Heart left ventricle (tissue), 13 donors: ENCODE measurements around the gene TREM1.

Source experiments
- CTCF ChIP-seq, 12 donors: fragments of 200-600 bp; sonication (generic) in 4 of 12; IDR thresholded peaks; one replicate each; pipeline versions ENCODE4 v1.5.0 to v1.8.0; 2018 to 2022; ENCODE audit warnings: antibody characterized with exemption in 12 of 12, mild to moderate bottlenecking in 5 of 12
- POLR2A ChIP-seq, 2 donors: fragments of 450-650 bp; IDR thresholded peaks; one replicate each; pipeline ENCODE4 v1.6.1; 2017; ENCODE audit warnings: antibody characterized with exemption in 2 of 2, mild to moderate bottlenecking in 2 of 2, moderate library complexity in 2 of 2
- donor health status: ischemic (EF 13 %, LVEDD 7.1; RV severe dilation, severe dysfunction).
- donor health status: DM: no; HTN: yes; CAD: no.
- donor health status: DM: no; HTN: no; CAD: no.
- donor health status: ischemic (EF 25% LVEDD 6.9; RV normal size, moderate dysfunction).
- donor health status: ischemic (EF 25% LVEDD 5.7; RV mildly dilated, moderate dysfunction).
- donor health status: ischemic (EF 35%, LVEDD 5.7; RV mildly dilated, moderate dysfunction).
- donor health status: nonischemic (EF 11% LVEDD 7.7; RV severe dilation, severe dysfunction).
- donor health status: DM: yes; HTN: yes; CAD: no.
- donor health status: PGD.
- donor health status: ischemic (EF 29% LVEDD 5.4; RV normal size, mild dysfunction).
- donor health status: nonischemic (EF 23%, LVEDD 6.1; RV moderate dilation, normal function).

- TF ChIP-seq CTCF (IDR thresholded peaks at IDR 0.05) (no peak), POLR2A (IDR thresholded peaks at IDR 0.05) (no peak)
Measured at GRCh38 chr6:41283600-41283999, 2.9 kb downstream of the TREM1 start.
